Stimulated activated naive CD8-positive, alpha-beta T cell treated with anti-CD3 and anti-CD28 coated beads, Interleukin-15, amount 100 ng/mL, for 72 hours (primary cell): ENCODE measurements around the gene BCL11A.

Source experiments
- ATAC-seq: fragments of 150-1000 bp; cut with Tn5 transposase; 2 replicates; pipeline ENCODE4 v1.10.0; 2021; ENCODE audit warnings: mild to moderate bottlenecking, moderate library complexity
- DNase-seq, 2 donors: peaks; one replicate each; pipeline ENCODE4 v3.0.0; 2021 to 2022
- H3K27ac Mint-ChIP-seq, 2 donors: one replicate each; pipeline ENCODE4 v1.8.0; 2022; ENCODE audit warnings: mild to moderate bottlenecking in 2 of 2, mixed read lengths in 2 of 2, moderate library complexity in 2 of 2
- H3K27me3 Mint-ChIP-seq: one replicate; pipeline ENCODE4 v1.8.0; 2022; ENCODE audit warnings: mixed read lengths
- H3K4me1 Mint-ChIP-seq: one replicate; pipeline ENCODE4 v1.8.0; 2022; ENCODE audit warnings: mild to moderate bottlenecking, mixed read lengths
- H3K4me3 Mint-ChIP-seq, 2 donors: one replicate each; pipeline ENCODE4 v1.8.0; 2022; ENCODE audit warnings: mild to moderate bottlenecking in 2 of 2, mixed read lengths in 2 of 2, moderate library complexity in 1 of 2
- H3K9me3 Mint-ChIP-seq, 2 donors: one replicate each; pipeline ENCODE4 v1.8.0; 2022; ENCODE audit warnings: mixed read lengths in 2 of 2

The BCL11A gene

GRCh38 chr2:60528281-60529020, 25.0 kb downstream of the BCL11A start:
- ATAC-seq (no peak), DNase-seq (no peak)
- Mint-ChIP-seq H3K27ac (no peak overlapping the region), H3K4me3 (no peak overlapping the region), H3K9me3 (no peaks in the 10 kb centered on the region), H3K4me1 (peaks cover 18% of the 10 kb centered on the region), H3K27me3 (peaks cover 69% of the 10 kb centered on the region)

- Mint-ChIP-seq H3K27me3 (peaks cover 62% of the 10 kb centered on the region), H3K4me1 (peaks cover 18% of the 10 kb centered on the region), H3K9me3 (no peaks in the 10 kb centered on the region), H3K27ac (no peak overlapping the region), H3K4me3 (no peak overlapping the region)
- ATAC-seq (no peak), DNase-seq (no peak)
Measured at GRCh38 chr2:60527762-60528161, 25.7 kb downstream of the BCL11A start.

GRCh38 chr2:60526623-60527022, 26.8 kb downstream of the BCL11A start:
- H3K27me3 Mint-ChIP-seq, result peaks cover 61% of the 10 kb centered on the region
- H3K4me1 Mint-ChIP-seq, result peaks cover 13% of the 10 kb centered on the region

GRCh38 chr2:60525899-60526298, 27.6 kb downstream of the BCL11A start:
- ATAC-seq (no peak), DNase-seq (no peak)
- Mint-ChIP-seq H3K27ac (no peak overlapping the region), H3K9me3 (no peaks in the 10 kb centered on the region), H3K4me1 (peaks cover 10% of the 10 kb centered on the region), H3K4me3 (no peak overlapping the region), H3K27me3 (peaks cover 58% of the 10 kb centered on the region)

More at GRCh38 chr2:60526623-60527022, 26.8 kb downstream of the BCL11A start:
- DNase-seq, result no peak
- ATAC-seq, result no peak
- Mint-ChIP-seq H3K4me3 (no peak overlapping the region), H3K27ac (no peak overlapping the region), H3K9me3 (no peaks in the 10 kb centered on the region)

- peaks cover 47% of the 10 kb centered on the region for H3K27me3 Mint-ChIP-seq
- H3K4me3 Mint-ChIP-seq, result no peak overlapping the region
- DNase-seq (no peak), ATAC-seq (no peak)
- H3K27ac Mint-ChIP-seq, result no peak overlapping the region
- H3K4me1 Mint-ChIP-seq, result peaks cover 4% of the 10 kb centered on the region
- no peaks in the 10 kb centered on the region for H3K9me3 Mint-ChIP-seq
Measured at GRCh38 chr2:60524874-60525273, 28.6 kb downstream of the BCL11A start.

- H3K4me1 Mint-ChIP-seq, result peaks cover under 1% of the 10 kb centered on the region
Measured at GRCh38 chr2:60523963-60524362, 29.5 kb downstream of the BCL11A start.

GRCh38 chr2:60522462-60522861, 31.0 kb downstream of the BCL11A start:
- ATAC-seq, result peak; percentile 20
- Mint-ChIP-seq H3K9me3 (no peaks in the 10 kb centered on the region), H3K27me3 (peaks cover 31% of the 10 kb centered on the region), H3K27ac (no peak overlapping the region), H3K4me1 (peaks cover 5% of the 10 kb centered on the region), H3K4me3 (no peak overlapping the region)
- no peak for DNase-seq

More at GRCh38 chr2:60523963-60524362, 29.5 kb downstream of the BCL11A start:
- no peaks in the 10 kb centered on the region for H3K9me3 Mint-ChIP-seq
- ATAC-seq, result no peak
- no peak for DNase-seq
- peaks cover 38% of the 10 kb centered on the region for H3K27me3 Mint-ChIP-seq
- no peak overlapping the region for H3K4me3 Mint-ChIP-seq
- H3K27ac Mint-ChIP-seq, result no peak overlapping the region

- no peak overlapping the region for H3K27ac Mint-ChIP-seq
- H3K4me1 Mint-ChIP-seq, result peaks cover 6% of the 10 kb centered on the region
- no peak overlapping the region for H3K4me3 Mint-ChIP-seq
- H3K9me3 Mint-ChIP-seq, result no peaks in the 10 kb centered on the region
- peaks cover 28% of the 10 kb centered on the region for H3K27me3 Mint-ChIP-seq
- no peak for DNase-seq
- ATAC-seq, result peak; percentile 23
Measured at GRCh38 chr2:60521626-60522025, 31.8 kb downstream of the BCL11A start.

- Mint-ChIP-seq H3K4me3 (no peak overlapping the region), H3K9me3 (no peaks in the 10 kb centered on the region), H3K27ac (no peak overlapping the region), H3K27me3 (peaks cover 34% of the 10 kb centered on the region), H3K4me1 (peaks cover 12% of the 10 kb centered on the region)
- no peak for ATAC-seq
- DNase-seq, result no peak
Measured at GRCh38 chr2:60520917-60521539, 32.4 kb downstream of the BCL11A start.

GRCh38 chr2:60520151-60520876, 33.1 kb downstream of the BCL11A start:
- Mint-ChIP-seq H3K4me3 (no peak overlapping the region), H3K27ac (no peak overlapping the region), H3K9me3 (no peaks in the 10 kb centered on the region), H3K27me3 (peaks cover 39% of the 10 kb centered on the region), H3K4me1 (peaks cover 19% of the 10 kb centered on the region)
- DNase-seq (no peak), ATAC-seq (no peak)

GRCh38 chr2:60519231-60519863, 34.1 kb downstream of the BCL11A start:
- Mint-ChIP-seq H3K9me3 (no peaks in the 10 kb centered on the region), H3K27ac (no peak overlapping the region), H3K4me3 (no peak overlapping the region), H3K4me1 (peaks cover 24% of the 10 kb centered on the region), H3K27me3 (peaks cover 43% of the 10 kb centered on the region)
- DNase-seq (no peak), ATAC-seq (no peak)

- Mint-ChIP-seq H3K9me3 (no peaks in the 10 kb centered on the region), H3K4me1 (peaks cover 24% of the 10 kb centered on the region), H3K4me3 (no peak overlapping the region), H3K27me3 (peaks cover 47% of the 10 kb centered on the region), H3K27ac (no peak overlapping the region)
- DNase-seq, result no peak
- ATAC-seq, result no peak
Measured at GRCh38 chr2:60518567-60518966, 34.9 kb downstream of the BCL11A start.

- ATAC-seq, result no peak
- Mint-ChIP-seq H3K9me3 (no peaks in the 10 kb centered on the region), H3K4me1 (peaks cover 24% of the 10 kb centered on the region), H3K4me3 (no peak overlapping the region), H3K27ac (no peak overlapping the region), H3K27me3 (peaks cover 55% of the 10 kb centered on the region)
- DNase-seq, result no peak
Measured at GRCh38 chr2:60517446-60517845, 36.0 kb downstream of the BCL11A start.

GRCh38 chr2:60516826-60517225, 36.6 kb downstream of the BCL11A start:
- no peak overlapping the region for H3K4me3 Mint-ChIP-seq
- no peaks in the 10 kb centered on the region for H3K9me3 Mint-ChIP-seq
- ATAC-seq (no peak), DNase-seq (no peak)
- peaks cover 52% of the 10 kb centered on the region for H3K27me3 Mint-ChIP-seq
- peaks cover 24% of the 10 kb centered on the region for H3K4me1 Mint-ChIP-seq
- H3K27ac Mint-ChIP-seq, result no peak overlapping the region

GRCh38 chr2:60516383-60516811, 37.1 kb downstream of the BCL11A start:
- Mint-ChIP-seq H3K27me3 (peaks cover 52% of the 10 kb centered on the region), H3K4me1 (peaks cover 24% of the 10 kb centered on the region), H3K27ac (no peak overlapping the region), H3K9me3 (no peaks in the 10 kb centered on the region), H3K4me3 (no peak overlapping the region)
- DNase-seq (no peak), ATAC-seq (no peak)
